Measurements from ENCODE around the gene MELK.

MELK gene

DNA sequence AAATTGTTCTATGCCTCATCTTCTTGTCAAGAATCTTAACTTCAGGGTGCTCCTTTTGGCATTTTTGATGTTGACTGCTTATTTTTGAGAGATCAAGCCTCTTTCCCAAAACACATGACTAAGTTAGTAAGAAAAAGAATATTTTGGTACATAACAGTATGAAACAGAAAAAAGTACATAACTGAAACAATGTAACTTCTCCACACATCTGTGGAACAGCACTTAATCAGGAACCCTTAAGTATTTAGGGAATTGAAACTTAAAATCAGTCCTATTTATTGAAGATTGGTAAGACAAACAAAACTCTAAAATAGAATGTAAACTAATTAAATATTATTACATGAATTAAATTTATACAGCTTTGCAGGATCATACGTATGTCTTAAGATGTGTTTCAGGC, 103.4 kb downstream of the MELK start:
- DNase-seq (ENCODE audit: low read depth in 2 of 2), result no peak

DNA sequence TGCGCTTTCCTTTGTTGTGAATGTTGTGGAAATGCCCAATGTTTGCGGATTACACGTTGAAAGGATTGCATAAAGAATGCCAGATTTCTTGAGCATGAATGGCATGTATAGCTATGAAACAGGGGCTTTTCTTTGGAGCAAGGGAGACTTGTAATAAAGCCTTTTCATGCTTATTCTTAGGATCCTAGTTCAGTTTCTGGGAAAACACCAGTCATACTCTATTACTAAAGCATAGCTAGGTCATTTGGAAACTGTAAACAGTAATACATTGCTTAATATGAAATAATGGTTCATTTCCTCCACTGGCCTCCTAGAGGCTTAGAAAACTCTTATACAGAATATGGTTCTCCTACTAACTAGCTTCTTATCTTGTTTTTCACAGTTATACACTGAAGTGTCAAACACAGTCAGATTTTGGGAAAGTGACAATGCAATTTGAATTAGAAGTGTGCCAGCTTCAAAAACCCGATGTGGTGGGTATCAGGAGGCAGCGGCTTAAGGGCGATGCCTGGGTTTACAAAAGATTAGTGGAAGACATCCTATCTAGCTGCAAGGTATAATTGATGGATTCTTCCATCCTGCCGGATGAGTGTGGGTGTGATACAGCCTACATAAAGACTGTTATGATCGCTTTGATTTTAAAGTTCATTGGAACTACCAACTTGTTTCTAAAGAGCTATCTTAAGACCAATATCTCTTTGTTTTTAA, 104.2 kb downstream of the MELK start:
- no peak for DNase-seq (ENCODE audit: low read depth in 2 of 2)

DNA sequence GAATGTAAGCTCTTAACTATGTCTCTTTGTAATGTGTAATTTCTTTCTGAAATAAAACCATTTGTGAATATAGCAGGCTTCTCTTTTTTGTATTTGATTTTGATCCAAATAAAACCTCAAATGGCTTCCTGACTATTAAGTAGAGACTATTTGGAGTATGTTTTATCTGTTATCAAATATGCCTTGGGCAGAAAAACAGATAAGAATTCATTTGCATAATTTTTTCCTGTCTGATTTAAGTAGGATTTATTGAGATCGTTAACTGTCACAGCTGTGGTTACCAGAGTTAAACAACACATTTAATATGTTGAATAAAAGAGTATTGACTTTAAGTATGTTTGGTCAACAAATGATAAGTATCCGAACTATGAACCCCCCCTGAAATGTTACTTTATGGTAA, 104.9 kb downstream of the MELK start:
- no peak for DNase-seq (ENCODE audit: low read depth in 2 of 2)

DNA sequence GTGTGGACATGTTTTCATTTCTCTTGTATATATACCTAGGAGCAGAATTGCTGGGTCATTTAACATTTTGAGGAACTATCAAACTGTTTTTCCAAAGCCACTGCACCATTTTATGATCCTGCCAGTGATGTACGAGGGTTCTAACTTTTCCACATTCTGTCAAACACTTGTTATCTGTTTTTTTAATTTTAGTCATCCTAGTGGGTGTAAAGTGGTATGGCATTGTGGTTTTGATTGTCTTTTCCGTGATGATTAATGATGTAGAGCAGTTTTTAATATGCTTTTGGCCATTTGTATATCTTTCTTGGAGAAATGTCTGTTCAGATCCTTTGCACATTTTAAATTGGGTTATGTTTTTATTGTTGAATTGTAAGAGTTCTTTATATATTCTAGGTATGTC, 107.0 kb downstream of the MELK start:
- DNase-seq (ENCODE audit: low read depth in 2 of 2), result no peak

DNA sequence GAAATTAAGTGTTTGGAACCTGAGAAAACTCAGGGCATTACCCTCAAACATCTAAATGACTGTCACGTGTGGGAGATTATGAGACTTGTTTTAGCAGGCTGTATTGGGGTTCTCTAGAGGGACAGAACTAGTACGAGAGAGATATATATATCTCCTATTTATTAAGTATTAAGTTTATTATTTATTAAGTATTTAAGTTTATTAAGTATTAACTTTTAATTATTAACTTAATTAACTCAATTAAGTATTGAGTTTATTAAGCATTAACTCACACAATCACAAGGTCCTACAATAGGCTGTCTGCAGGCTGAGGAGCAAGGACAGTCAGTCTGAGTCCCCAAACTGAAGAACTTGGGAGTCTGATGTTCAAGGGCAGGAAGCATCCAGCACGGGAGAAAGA, 113.8 kb downstream of the MELK start:
- no peak for DNase-seq (ENCODE audit: low read depth in 2 of 2)

DNA sequence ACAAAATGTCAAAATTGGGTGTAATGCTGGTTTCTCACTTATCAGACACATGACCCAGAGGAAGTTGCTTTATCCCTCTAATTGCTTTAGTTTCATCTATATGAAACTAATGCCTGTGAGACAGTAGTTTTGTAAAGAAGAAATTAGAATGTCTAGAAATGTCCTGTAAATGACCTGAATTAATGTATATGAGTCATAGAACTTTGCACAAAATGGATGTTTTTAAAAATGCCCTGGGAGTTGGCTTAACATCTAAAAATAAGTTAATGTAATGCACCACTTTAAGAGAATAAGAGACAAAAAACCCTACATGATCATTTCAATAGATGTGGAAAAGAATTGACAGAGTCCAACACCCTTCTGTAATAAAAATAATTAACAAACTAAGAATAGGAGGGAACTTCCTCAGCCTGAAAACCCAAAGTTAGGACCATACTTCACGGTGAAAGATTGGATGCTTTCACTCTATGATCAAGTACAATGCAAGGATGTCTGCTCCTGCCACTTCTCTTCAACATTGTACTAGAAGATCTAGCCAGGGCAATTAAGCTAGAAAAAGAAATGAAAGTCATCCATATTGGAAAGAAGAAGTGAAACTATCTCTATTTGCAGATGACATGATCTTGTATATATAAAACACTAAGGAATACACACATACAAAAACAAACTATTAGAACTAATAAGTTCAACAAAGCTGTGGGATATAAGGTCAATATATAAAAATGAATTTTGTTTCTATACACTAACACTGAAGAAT, 117.9 kb downstream of the MELK start:
- DNase-seq (ENCODE audit: low read depth in 2 of 2), result no peak

DNA sequence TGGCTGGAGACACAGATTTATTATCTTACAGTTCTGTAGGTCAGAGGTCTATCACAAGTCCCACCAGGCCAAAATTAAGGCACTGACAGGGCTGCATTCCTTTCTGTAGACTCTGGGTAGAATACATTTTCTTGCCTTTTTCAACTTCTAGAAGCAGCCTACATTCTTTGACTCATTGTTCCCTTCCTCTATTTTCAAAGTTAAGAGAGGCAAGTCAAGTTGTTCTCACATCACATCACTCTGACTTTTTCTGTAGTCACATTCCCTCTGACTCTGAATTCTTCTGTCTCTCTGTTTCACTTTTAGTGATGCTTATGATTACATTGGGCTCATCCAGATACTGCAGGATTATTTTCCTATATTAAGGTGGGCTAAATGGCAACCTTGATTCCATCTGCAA, 119.0 kb downstream of the MELK start:
- no peak for DNase-seq (ENCODE audit: low read depth in 2 of 2)

DNA sequence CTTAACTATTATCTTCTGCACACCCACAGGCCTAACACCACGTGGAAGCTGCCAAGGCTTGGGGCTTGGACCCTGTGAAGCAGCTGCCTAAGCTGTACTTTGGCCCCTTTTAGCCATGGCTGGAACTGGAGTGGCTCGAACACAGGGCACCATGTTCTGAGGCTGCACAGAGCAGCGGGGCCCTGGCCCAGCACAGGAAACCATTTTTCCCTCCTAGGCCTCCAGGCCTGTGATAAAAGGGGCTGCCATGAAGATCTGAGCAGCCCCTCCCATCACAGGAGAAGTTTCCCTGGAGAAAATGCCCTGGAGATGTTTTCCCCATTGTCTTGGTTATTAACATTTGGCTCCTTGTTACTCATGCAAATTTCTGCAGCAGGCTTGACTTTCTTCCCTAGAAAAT, 126.3 kb downstream of the MELK start:
- no peak for DNase-seq (ENCODE audit: low read depth in 2 of 2)

DNA sequence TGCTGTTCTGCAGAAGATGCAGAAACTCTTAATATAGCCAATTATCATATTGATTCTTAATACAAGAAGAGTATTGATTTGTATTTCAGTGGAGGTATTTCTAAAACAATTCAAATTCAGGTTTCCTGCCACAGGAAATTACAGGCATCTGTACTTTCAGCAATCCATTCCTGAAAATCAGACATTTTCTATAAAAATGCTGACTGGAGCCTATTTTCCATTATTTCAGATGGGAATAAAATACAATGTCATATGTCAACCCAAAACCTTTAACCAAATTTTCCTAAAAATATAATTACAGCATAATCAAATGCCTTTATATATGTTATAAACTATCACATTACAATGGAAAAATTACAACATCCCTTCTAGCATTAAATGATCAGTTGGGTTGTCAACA, 131.5 kb downstream of the MELK start:
- no peak for DNase-seq (ENCODE audit: low read depth in 2 of 2)

DNA sequence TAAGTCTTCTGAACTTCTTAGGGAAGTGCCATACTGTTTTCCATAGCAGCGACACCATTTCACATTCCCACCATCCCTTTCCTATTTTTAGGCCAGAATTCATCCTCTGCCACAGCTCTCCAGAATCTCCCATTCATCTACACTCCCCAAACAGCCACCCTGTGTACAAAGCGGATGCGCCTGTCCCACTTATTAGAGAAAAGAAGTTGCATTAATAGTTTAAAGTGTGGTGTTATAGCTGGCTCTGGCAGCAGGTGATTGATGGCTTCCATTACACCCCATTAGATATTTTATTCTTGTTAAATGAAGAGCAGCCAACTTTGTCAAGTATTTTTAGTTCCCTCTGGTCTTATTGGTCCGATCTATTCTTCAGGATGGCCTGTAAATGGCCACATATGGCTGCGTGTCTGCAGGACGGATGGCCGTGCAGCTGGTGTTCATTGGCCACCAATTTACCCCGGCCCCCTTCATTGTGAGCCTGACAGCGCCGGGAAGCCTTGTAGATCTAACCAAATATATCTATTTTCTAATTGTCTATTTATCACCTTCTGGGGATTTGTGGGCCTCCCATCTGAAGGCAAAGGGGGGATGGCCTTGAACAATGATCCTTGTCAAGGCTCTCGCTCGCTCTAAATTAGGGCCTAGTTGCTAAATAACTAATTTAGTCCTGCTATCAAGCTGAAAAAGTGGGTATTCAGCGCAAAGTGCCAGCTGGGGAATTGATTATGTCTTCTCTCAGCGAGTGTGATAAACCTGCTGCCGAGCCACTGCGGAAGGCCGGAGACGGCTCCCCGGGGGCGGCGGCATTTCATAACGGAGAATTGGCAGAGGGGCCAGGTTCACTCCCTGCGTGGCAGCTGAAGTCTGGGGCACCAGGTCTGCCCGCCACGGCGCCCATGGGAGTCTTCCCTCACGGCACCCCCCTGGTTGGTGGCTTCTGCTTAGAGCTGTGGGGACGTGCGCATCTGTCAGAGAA, 141.1 kb downstream of the MELK start:
- no peak for DNase-seq (ENCODE audit: low read depth in 2 of 2)

DNA sequence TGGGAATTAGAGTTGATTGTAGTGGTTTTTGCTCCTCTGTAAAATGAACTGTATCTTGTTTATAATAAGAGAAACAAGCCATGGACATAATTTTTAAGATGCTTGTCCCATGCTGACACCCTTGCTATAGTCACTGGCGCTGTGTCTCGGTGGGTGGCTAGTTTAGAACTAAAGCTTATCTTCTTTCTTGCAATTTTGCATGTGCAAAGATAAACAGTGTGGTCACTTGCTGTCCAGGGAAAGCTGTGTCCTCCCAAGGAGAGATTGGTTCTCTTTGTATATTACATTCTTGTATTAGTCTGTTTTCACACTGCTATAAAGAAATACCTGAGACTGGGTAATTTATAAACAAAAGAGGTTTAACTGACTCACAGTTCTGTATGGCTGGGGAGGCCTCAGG, 143.8 kb downstream of the MELK start:
- DNase-seq (ENCODE audit: low read depth in 2 of 2), result no peak

DNA sequence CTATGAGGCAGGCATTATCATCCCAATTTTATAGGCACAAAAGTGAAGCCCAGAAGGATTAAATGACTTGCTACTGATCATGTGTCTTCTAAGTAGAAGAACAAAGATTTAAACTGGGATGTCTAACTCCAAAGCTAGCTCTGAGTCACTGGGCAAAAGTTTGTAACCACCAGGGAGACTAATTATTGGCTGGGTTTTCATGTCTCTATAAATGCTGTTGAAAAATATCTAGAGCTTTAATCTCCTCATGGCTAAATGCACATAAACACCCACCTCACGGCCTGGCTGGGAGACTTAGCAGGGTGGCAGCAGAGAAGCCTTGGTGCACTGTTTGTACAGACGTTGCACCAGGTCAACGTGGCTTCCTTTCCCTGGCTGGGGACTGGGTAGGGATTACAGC, 144.6 kb downstream of the MELK start:
- no peak for DNase-seq (ENCODE audit: low read depth in 2 of 2)

DNA sequence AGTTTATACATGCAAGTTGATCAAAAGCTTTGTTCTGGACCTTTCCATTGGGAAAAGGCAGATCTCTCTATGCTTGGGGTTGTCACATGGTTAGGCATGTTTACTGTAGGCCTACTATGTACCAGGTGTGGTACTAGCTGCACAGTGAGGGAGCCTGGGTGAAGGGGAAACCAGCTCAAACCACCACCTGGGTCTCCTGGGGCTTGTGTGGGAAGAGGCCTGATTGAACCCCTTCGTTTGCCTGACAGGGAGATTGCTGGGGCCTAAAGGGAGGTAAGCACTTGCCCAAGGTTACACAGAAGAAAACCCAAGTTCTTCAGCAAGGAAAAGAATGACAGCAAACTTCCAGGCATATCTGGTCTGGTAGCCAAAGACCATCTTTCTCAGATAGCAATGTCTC, 145.9 kb downstream of the MELK start:
- DNase-seq (ENCODE audit: low read depth in 2 of 2), result no peak

DNA sequence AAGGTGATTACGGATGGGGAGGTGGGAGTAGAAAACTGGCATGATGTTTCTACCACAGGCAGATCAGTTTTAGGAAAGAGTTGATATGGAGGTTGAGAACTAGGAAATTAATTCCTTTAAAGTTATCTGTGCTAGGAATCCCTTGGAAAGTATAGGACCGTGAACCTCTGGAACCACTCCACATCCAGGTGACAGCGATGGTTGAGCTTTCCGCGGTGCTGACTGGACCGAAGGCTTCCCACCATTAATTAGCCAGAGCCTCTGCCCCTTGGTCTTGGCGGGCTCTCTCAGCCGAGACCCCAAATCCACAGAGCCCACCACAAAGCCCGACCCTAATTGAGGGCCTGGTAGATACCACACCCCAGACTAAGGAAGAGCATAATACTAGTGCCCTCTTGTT, 147.3 kb downstream of the MELK start:
- no peak for DNase-seq (ENCODE audit: low read depth in 2 of 2)

DNA sequence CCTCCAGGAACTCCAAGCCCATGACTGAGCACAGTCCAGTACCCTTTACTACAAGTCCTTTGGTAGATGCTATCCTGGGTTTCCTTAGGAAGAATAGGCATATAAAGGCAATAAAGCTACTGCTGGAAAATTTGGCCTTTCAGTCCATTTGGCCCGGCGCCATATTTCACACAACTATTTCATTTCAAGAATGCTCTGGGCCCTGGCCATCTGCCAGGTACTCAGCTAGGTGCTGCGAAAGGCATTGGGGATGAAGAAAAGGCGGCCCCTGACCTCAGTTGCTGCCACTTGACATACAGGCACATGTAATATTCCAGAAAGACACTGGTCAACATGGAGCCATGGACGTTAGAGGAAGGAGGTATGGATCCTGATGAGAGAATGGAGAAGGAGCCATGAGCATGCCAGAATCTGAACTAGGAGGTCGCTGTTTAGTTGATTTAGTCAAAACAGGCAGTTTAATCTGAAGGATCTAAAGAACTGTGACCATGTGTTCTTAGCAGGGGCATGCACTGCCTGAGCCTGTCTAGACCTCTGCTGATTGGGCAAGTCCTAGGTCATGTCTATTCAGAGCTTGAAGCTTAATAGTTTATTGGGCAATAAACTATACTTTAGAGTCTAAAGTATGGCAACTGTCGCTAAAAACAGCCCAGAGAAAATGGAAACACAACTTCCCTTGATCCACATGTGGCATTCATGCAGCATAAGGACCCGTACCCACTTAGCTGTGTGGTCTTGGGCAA, 149.3 kb downstream of the MELK start:
- DNase-seq (ENCODE audit: low read depth in 2 of 2), result no peak

DNA sequence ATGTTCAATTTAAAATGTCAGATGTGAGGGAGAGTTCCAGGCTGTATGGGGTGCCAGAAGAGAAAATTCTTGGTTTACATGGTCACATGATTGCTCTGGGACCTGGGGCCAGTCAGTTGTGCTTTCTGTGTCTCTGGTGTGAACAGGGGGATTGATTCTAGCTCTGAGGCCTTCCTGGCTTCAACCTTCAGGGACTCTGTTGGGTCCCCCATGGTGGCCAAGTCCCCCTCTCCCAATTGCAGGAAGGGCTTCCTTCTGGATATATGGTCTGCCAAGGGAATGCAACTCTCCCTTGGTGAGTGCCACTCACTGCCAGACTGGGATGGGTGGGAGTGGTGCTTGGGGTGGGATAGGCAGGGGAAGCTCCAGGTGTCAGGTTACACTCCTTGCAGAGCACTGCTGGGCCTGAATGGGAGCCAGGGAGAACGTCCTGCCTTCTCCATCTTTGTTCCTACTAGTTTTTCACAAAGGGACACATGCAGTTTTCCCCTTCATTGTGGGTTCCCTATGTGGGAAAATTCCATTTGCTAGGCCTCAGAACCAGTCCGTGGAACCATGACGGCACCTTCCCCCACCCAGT, 153.2 kb downstream of the MELK start:
- DNase-seq (ENCODE audit: low read depth in 2 of 2), result no peak

Measured in activated CD4-positive, alpha-beta T cell treated with anti-CD3 and anti-CD28 coated beads for 24 hours (primary cell).